NCI-H526 (cell line): ENCODE data around the gene HGD.
"Not testable (repeated sequence)": the region's sequence is repeated elsewhere in the genome, so short reads cannot be mapped to it uniquely, and the experiment has no call there.

ENCODE experiments used
- DNase-seq, 2 experiments: peaks; one replicate each; lab custom pipeline; 2025; lab: John Stamatoyannopoulos, UW

HGD gene

DNA sequence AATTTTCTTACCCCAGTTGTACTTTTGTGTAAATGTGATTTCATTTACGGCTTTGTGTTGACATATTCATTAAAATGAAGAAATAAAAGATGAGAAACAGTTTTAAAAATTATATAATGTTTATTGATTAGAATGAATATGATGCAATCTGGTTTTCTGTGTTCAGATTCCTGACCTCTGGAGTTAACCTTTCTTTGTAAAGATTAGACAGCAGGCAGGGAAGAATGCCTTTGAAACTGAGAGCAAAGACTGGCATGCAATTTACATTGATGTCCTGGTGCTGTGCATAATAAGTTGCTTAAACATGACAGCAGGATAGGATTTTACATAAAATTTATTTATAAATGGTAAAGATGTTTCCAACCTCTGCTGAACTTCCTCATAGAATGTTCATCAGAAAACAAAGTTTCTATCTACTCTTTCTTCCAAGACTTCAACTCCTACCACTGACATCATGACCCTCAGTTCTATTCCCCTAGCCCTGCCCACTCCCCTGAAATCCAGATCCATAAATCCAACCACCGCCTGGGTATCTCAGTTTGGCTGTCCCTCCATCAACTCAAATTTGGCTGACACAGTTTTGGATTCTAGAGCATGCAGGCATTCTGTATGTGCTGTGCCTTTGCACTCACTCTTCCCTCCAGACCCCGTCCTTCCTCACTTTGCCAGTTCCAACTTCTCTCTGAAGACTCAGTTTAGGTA is 1.7 kb downstream of the HGD start:
- DNase-seq, result no peak

DNA sequence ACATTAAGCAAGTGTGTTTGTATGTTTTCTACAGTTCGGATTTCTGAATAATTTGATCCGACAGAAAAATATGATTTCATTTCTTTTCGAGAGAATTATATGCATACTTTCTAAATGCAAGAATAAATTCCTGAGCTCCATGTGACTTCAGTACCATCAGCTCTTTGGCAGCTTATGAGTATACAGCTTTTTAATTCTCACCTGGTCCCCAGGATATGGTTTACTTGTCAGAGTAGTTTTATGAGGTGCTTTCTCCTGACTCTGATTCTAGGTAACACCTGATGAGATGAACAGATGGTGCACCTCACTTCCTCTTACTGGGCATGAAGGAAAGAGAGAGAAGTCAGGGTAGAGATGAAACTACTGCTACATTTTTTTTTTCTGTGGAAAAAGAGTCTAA is 3.1 kb downstream of the HGD start:
- no peak for DNase-seq

DNA sequence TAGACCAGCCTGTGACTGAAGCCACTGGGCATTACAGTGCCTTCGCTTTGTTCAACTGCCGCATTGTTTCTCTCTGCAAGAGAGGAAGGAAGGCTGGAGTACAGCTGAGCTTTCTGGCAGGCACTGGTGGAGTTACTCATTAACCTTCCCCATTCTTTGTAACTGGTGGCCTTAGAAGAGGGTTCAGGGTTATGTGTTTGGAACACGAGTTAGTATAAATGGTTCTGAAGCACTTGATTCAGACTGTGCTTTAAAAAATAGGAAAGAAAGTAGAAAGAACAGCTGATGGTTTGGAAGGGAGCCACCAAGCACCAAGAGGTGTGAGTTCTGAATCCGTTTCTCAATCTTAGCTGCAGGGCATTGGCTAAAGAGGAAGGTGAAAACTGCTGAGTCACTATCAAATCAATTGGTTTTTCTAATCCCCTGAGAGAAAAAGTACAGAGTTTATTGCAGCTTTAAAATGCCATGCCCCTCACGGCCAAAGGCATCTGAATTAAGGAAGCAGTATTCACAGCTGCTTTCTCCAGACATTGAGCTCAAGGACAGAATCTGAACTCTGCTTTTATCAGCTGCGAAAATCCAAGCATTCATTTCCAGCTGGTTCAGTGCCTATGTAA is 3.6 kb downstream of the HGD start:
- DNase-seq, result peak; percentile 75 to 82

DNA sequence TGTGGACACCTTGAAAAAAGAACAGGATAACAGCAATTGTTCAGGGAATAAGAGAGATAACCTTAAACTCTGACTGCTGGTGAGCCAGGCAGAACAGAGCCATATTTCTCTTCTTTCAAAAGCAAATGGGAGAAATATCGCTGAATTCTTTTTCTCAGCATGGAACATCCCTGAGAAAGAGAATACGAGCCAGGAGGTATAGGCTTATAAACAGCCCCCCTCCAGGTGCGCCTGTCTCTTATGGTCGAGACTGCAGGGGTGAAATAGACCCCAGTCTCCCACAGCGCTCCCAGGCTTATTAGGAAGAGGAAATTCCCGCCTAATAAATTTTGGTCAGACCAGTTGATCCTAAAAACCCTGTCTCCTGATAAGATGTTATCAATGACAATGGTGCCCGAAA is 4.8 kb downstream of the HGD start:
- DNase-seq, result not testable (repeated sequence)

DNA sequence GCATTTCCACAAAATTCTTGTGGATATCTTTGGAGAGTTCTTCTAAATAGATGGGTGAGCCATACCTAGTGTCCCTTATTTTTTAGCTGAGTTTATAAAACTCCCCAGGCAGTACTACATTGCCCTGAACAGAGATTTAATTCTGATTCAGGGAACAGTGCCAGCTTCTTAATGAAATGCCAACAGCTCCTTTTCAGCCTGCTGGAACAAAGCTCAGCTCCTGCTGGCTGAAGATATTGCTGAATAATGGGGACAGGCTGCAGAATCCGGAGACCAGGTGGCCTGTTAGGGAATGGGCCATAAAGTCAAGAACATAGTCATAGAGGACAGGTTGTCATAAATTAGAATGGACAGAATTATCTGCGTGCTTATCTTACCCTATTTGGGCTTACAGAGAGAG is 8.9 kb downstream of the HGD start:
- no peak for DNase-seq

DNA sequence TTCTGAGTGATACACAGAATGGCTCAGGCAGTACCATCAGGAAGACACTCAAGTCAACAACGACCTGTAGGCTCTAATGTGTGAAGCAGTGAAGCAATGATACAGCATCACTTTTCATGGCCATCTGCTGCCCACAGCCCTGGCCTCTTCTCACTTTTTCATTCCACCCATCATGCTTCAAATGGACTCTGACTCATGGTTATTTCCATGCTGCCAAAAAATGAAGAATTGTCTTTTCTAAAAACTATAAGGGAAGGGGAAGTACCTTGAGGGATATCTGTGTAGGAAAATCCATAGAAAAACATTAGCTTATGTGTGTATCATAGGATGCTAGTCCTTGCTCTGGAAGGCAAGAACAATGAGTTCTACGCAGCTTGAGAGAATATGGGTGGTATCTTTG is 11.5 kb downstream of the HGD start:
- DNase-seq, result no peak

DNA sequence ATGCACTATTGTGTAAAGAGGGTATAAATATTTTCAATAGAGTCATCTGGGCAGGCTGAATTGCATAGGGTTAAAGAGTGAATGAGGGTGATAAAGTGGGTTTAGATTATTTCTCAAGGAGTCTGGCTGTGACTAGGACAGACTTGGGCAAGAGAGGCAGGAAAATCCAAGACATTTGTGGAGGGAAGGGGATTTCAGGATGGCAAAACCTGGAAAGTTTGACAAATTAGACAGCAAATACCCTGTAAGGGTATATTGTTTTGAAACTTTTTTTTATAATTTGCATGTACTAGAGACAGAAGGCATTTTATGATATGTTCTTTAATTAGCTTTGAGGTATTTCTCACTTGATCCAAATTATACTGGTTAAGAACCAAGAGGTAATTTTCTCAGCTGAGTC is 17.1 kb downstream of the HGD start:
- DNase-seq, result no peak

DNA sequence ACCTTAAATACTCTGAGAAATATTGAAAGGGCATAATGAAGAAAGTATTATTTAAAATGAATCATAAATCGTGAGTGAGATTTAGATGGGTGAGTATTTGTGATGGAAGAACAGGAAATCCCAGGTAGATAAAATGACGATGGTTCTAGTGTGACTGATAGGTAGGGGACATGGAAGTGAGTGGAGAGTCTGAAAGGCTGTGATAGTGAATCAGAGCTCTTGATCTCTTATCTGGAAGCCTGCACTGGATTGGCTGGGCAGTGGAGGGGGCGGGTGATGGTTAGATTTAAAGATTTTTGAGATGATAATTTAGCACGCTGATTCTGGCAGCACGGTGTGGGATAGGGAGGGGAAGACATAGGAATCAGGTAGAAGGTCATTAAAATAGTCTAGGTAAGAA is 20.1 kb downstream of the HGD start:
- DNase-seq, result no peak

DNA sequence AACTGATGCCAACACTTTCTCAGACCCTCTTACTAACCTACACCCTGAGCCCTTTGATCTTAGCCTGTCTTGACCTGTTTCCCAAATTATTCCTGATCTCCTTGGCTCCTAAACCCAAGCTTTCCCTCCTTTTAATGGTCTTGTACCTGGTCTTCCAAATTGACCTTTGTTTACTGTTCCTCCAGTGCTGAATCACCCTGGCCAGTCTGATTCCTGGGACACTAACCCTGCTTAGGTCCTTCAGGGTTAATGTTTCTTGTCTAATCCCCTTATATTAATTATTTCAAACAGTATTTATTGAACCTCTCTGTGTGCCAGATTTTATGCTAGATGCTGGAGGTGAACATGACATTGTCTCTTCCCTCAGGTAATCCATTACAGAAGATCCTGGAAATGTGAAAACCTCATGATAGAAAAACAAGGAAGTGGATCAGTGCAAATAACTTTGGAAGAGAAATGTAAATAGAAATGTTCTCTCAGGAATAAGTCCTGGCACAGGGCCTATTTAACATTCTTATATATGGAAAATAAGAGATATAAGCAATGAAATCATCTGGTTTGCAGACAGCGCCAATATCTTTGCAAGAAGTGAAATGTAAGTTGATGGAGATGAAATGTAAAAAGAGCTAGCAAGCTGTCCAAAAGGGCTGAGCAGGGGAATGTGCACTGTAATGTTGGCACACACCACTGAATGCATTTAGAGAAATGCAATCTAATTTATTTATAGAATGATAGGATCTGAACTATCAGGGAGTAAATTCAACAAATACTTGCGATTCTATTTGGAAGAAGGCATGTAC is 20.7 kb downstream of the HGD start:
- DNase-seq, result no peak

DNA sequence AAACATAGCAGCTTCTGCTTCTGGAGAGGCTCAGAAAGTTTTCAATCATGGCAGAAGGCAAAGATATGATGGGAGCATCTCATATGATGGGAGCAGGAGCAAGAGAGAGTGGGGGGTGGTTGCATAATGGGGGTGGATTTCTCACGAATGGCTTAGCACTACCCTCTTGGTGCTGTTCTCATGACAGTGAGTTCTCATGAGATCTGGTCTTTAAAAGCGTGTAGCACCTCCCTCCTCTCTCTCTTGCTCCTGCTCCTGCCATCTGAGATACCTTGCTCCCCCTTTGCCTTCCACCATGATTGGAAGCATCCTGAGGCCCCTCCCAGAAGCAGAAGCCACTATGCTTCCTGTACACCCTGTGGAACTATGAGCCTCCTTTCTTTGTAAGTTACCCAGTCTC is 22.2 kb downstream of the HGD start:
- no peak for DNase-seq

DNA sequence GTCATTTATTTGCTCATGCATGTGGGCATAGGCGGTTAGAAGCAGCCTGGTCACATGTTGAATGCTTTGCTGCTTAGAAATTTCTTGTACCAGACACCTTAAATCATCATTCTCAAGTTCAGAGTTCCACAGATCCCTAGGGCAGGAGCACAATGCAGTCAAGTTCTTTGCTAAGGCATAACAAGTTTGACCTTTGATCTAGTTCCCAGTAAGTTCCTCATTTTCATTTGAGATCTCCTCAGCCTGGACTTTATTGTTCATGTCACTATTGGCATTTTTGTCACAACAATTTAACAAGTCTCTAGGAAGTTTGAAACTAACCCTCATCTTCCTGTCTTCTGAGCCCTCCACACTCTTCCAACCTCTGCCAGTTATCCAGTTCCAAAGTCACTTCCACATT is 22.8 kb downstream of the HGD start:
- no peak for DNase-seq

DNA sequence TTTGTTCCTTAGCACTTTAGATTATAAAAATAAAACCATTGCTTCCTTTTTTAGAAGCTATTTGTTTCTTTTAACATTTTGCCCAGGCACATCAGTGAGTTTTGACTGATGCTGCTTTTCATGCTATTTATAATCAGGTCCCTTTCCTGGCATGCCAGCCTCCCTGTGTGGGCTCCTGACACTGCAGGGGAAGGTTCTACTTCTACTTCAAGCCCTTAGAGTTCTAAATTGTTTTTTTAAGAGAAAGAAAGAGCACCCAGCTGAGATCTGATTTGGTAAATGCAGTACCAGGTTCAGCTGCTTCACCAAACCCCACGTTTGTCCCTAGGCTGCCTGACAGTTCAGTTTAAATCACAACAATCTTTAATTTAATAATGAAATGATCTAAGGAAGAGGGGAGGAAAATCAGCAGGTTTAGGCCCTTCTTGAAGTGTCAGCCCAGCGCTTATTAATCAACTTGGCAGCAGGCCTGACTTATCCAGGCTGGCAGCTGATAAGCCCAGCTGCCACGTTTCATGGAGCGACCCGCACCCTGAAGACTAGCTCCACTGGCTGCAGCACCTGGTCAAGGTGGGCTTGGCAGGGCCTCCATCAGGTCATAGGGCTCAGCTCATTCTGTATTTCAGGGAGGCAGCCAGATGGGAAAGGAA is 29.0 kb downstream of the HGD start:
- no peak for DNase-seq

DNA sequence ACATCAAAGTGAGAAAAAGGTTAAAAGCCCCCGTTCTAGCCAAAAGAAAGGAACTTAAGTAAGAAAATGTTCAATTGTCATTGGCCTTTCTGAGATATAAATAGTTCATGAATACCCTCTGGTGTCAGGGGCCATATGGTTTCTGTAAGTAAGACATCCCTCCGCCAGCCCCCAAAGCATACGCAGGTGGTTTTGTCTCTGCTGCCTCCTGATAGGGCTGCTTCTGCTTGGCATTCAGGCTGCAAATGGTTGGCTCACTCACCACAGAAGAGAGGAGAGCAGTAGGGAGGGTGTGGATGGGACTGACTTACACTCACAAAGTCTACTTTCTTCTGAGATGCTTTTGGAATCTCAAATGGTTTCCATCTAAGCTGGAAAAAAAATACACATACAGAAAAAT is 29.8 kb downstream of the HGD start:
- DNase-seq, result no peak

DNA sequence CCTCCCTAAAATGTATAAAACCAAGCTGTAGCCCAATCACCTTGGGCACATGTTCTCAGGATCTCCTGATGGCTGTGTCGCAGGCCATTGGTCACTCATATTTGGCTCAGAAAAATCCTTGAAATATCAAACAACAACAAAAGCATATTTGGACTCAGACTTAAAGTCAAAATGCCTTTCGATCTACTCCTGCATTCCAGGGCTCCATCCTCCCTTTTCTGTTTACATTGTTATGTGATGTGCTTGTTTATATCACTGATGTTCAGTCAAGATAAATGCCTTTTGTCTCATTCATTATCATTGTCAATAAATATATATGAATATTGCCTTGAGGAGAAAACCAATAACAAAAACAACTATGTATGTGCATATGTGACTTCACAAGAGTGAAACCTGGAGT is 31.7 kb downstream of the HGD start:
- DNase-seq, result no peak

DNA sequence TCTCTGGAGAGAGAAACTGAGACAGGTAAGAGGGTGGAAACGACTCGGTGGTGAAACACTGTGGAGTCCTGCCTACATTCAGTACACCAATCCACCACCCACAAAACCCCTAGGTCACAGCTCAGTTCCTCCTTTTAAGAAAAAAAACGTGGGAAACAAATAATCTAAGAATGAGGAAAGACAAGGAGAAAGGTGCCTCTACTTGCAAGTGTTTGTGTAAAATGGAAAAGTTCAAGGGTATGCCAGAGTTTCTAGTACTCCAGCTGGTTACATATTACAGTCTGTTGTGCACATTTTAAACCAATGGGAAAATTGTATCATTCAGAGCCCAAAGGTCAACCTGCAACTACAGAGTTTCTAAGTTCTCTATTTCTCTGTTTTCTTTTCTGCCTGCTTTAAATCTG is 32.2 kb downstream of the HGD start:
- DNase-seq, result no peak

DNA sequence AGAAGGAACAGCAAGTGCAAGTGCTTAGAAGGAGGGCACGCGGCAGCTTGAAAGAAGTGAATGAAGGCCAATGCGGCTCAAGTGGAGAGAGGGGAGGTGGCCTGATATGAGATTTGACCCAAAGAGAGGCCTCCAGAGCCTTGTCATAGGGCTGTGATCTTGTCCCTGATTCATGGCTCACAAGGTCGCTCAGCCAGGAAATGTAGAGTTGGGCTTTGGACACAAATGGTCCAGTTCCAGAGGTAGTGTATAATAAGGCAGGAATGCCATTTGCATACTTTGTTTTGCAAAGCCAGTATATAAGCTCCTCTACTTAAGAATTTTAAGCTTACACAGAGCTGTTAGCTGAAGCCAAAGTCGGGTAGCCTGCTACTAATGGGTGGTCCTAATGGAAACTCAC is 33.7 kb downstream of the HGD start:
- peak in 1 of 2 experiments; percentile 39 for DNase-seq

DNA sequence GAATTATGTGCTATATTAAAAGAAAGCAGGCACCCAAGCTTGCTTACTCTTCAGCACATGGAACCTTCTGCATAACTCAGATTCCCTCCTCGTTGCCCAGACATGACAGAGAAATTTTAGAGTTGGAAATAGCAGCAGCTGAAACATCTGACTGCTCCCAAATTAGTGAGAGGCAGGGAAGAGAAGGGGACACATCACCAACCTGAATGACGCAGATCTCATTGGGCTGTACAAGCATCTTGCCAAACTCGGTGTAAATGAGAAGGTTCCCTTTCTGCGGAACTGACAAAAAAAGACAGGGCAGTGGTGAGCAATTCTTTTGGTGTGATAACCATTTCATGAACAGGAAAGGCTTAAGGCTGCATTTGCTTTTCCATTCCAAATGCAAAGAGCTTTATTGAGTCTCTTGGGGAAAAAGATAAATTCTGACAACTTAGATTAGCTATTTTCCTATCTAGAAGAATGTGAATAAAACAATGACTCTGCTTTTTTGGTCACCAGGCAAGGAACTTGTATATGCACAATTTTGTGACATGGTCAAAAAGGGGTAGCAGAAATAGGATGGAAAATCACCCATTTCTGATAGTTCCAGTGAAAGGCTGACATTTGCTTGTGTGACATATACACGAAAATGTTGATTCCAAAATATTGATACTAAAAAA is 35.1 kb downstream of the HGD start:
- no peak for DNase-seq

DNA sequence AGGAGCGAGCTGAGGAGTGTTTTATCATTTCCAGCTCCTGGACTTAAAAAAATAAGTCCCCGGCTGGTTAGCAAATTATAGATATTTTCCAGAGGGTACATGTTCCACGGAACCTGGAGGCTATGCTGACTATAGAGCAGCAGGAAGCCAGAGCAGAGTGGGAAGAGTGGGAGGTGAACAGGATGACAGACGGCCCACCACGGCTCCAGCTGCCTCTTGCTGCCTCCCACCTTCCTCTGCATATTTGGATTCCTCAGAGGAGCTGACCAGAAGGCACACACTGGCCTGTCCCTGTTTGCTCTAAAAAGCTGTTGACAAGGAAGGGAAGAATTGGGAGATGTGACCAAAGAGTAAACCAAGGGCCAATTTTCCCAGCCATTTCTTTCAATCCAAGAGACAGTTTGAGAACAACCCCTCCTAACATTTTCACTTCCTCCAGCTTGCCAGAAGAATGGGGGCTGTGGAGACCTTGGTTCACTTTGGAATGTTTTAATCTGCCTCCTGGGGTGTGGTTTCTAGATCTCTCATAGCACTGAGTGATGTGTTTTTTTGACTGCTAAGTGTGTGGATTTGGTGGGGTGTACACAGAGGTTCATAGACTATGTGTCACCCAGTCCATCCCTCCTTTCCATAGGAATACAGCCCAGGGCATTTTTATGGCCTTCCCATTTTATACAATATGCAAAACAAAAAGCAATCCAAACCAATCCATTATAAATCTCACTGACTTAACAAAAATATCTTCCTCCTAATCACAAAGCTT is 36.8 kb downstream of the HGD start:
- peak; percentile 18 to 31 for DNase-seq

DNA sequence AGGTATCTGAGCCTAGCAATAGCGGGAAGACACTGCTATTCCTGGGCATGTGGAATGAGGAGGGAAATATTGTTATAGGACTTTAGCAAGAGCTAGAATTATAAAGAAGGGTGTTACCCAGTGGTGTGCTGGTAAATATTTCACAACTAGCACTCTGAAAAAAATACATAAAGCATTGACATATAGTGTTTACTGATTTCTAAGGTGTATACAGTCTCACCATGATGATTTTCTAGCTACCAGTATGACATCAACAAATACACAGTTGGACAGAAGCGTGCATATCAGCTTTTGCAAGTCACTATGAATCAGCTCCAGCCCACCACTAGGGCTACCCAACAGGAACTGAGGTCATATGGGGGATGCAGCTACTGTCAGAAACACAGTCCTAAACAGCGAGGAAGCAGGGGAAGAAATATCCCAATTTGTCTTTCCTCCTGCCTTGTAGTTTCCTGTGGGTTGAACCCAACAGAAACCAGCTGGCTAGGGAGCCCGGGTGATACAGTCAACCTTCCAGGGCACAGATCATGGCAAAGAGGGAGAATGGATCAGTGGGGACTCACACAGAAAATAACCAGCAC is 39.6 kb downstream of the HGD start:
- no peak for DNase-seq

DNA sequence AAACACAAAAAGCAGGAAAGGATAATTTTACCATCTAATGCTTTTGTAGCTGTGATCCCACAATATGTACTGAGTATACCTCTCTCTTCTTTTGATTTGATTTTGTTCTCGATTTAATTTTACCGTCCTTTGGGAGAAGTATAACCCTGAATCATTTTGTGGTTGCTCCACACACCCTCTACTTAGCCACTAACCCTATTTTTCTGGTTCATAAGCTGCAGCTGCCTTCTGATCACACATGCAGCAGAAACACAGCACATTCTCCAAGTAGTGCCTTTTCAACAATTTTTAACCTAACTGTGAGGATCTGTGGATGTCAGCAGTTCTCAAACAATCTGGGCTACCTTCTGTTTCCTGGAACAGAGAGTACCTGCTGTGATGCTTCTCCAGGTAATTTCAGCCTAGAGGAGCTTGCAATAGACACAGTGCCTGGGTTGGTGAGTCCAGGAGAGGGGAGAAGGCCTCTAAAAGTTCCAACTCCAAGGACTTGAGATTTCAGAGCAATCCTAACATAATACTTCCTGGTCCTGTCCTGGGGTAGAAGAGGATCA is 40.3 kb downstream of the HGD start:
- no peak for DNase-seq

DNA sequence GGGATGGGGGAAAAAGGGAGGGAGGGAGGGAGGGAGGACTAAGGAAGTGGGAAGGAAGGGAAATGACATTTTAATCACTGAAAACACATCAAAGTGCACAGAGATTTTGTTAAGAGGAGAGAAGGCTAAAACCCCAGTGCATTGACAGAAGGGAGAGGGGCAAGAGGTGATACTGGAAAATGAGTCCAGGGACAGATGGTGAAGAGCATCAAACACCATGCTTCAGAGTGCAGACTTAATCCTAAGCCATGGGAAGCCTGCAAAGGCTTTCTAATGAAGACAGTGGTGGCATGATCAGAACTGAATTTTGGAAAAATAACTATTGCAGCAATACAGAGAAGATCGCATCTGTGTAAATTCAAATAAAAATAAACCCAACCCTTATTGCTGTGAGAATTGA is 41.8 kb downstream of the HGD start:
- DNase-seq, result no peak
